IPS-18c (cell line): ENCODE measurements around the gene GANAB.
"Not testable (repeated sequence)": the region's sequence is repeated elsewhere in the genome, so short reads cannot be mapped to it uniquely, and the experiment has no call there.

ENCODE experiments used
- H3K4me3 ChIP-seq: 2 replicates; pipeline ENCODE4 v1.7.0; 2013; ENCODE audit warnings: low read depth, mild to moderate bottlenecking, low read length, moderate library complexity; ENCODE audit not compliant: insufficient read depth
- H3K9me3 ChIP-seq: one replicate; pipeline ENCODE4 v1.6.1; 2013; ENCODE audit warnings: mild to moderate bottlenecking, low read length, moderate library complexity; ENCODE audit not compliant: control insufficient read depth, insufficient read depth

The GANAB gene

DNA sequence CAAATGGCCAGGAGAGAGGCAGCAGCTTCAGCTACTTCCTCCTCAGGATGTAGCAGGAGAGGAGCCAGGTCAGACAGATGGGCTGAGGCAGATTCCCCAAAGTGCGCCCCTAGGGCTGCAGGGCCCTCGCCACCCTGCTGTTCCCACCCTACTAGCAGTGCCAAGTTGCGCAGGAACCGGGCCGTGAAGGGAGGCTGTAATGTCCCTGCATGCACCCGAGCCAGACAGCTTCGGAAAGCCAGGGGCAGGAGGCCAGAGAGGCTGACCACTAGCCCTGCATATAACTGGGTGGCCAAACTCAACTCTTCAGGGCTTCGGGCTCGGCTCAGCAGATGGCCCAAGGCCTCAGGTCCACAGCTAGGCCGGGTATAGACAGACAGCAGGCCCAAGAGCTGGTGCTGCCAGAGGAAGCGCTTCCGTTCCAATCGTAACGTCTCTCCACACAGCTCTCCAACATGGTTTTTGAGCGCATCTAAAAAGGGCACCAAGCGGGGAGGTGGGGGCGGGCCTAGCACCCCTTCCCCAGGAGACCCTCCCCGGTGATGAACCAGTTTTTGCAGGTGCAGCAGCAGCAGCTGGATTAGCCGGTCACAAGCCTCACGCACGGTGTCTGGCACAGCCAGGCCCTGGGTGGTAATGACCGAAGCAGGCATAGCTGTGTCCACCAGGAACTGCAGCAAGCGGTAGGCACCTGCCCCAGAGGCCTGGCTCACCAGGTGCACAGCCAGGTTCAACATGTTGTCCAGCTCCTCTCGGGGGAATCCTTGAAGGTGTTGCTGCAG lies 2.0 kb upstream of the GANAB start:
- Histone ChIP-seq H3K9me3 (no peaks in the 10 kb centered on the region), H3K4me3 (no peak overlapping the region)

DNA sequence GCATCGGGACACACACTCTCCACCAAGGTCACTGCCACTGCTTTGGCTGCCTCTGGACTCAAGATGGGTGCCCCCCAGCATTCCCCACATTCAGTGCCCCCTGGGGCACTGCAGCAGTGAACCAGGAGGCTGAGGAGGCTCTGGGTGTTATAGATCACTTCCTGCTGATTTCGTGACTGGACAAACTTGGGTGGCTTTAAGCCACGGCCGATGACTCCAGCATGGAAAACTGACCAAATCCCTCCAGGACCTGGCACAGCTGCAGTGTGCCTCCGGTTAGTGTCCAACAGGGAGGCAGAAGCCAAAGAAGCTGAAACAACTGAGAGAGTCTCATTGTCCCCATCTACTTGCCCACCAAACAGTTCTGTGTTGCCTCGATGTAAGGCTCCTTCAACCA lies 1.2 kb upstream of the GANAB start:
- Histone ChIP-seq H3K9me3 (no peaks in the 10 kb centered on the region), H3K4me3 (no peak overlapping the region)

DNA sequence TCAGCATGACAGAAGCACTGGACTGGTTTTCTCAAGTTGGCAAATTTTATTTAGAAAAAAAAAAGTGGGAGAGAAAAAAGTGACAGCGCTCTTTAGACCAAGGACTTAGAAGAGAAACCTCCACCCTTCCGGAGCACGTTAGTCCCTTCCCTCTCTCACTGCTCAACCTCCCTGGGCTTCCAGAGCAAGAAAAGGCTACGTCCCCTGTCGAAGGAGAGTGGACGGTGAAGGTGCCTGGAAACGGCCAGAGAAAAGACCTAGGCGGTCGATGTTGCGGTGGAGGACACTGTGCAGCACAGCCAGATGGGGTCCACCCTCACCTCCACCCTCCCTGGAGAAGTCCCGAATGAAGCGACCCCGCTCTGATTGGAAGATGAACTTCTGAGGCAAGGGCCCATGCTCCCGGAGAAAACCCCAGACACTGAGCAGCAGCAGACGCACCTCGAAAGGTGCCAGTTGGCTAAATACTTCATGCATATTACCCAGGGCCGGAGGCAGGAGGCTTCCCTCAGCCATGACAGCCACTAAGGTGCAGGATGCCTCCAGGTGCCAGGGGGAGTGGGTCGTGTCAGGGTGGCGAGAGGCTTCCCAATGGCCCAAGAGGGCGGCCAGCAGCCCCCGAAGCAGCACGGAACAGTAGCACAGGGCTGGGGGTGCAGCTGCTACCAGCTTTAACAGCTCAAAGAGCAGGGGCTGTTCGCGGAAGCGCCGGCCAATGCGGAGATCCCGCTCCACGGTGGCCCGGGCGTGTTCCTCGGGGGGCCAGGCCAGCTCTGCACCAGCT lies 604 bp upstream of the GANAB start:
- no peaks in the 10 kb centered on the region for H3K9me3 ChIP-seq
- no peak overlapping the region for H3K4me3 ChIP-seq

DNA sequence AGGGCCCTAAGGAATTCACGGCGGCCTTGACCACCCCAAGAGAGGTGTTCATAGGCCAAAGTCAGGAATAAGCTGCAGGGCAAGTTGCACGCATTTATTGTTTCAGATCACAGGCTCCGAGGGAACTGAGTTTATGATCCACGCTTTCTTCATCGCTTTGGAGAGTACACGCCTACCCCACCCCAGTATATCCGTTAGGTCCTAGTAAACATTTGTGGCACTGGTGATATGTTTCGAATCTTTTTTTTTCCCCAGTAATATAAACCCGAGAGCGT lies 805 bp downstream of the GANAB start:
- Histone ChIP-seq H3K9me3 (no peaks in the 10 kb centered on the region), H3K4me3 (peak overlapping the region; percentile 93)

DNA sequence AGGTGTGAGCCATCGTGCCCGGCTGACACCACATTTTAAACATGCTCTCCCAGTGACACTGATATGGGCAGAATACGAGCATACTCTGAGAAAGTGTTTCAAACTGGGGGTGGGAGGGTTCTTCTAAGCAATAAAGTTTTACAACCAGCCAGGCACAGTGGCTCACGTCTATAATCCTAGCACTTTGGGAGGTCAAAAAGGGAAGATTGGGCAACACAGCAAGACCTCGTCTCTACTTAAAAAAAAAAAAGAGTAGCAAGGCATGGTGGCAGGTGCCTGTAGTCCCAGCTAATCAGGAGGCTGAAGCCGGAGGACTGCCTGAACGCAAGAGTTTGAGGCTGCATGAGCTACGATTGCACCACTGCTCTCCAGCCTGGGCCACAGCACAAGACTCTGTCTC lies 2.2 kb downstream of the GANAB start:
- H3K4me3 ChIP-seq: no peak overlapping the region
- H3K9me3 ChIP-seq: no peaks in the 10 kb centered on the region

DNA sequence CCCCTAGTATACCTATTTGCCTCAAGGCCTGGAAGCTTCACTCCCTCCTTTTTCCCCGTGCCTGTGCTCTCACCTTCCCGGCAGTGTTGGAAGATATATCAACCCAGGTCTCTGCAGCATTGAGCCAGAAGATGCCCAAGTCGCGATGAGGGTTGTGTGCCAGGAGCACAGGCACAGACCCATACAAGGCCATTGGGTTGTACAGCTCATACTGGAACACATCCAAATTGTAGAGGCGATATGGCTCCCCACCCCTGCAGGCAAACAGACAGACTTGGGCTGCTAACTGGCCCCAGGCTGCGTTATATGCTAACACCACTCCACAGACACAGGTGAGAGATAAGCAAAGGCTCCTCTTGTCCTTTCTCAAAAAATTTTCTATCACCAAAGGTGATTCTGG lies 13.9 kb downstream of the GANAB start:
- Histone ChIP-seq H3K9me3 (no peaks in the 10 kb centered on the region), H3K4me3 (no peak overlapping the region)

DNA sequence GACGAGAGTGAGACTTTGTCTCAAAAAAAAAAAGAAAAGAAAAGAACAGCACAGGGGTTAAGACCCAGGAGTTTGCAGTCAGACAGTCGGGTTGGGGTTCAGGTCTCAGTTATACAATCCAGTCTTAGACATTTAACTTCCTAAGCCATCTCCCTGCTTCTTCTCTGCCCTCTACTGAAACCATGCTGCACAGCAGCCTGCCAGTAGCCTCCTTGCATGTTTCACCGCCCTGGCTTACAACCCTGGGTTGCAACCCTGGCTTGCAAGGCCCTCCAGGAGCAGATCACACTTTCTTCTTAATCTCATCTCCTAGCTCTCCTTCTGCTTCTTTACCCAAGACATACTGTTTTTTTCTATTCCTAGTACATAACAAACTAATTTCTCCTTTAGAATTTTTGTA lies 18.7 kb downstream of the GANAB start:
- no peaks in the 10 kb centered on the region for H3K9me3 ChIP-seq
- H3K4me3 ChIP-seq: no peak overlapping the region

DNA sequence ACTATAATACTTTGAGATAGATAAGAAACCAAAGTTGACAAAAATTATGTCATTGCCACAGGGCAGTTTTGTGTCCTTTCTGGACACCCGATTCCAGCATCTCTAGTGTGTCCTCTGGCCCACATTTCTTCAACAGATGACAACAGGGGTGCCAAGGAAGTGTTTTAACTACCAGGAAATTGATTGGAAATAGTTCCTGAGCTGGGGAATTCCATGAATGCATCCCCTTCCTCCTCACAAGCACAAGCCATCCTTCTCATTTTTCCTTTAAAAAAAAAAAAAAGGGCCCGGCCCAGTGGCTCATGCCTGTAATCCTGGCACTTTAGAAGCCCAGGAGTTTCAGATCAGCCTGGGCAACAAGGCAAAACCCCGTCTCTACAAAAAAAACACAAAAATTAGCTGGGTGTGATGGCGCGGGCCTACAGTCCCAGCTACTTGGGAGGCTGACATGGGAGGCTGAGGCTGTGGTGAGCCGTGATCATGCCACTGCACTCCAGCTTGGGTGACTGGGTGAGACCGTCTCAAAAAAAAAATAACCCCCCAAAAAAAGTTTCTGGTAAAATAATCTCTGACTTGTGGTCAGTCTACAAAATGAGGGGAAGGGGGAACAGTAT lies 23.8 kb downstream of the GANAB start:
- Histone ChIP-seq H3K4me3 (peak overlapping the region; percentile 20; the same call in 1 of the 2 replicates), H3K9me3 (no peaks in the 10 kb centered on the region)

DNA sequence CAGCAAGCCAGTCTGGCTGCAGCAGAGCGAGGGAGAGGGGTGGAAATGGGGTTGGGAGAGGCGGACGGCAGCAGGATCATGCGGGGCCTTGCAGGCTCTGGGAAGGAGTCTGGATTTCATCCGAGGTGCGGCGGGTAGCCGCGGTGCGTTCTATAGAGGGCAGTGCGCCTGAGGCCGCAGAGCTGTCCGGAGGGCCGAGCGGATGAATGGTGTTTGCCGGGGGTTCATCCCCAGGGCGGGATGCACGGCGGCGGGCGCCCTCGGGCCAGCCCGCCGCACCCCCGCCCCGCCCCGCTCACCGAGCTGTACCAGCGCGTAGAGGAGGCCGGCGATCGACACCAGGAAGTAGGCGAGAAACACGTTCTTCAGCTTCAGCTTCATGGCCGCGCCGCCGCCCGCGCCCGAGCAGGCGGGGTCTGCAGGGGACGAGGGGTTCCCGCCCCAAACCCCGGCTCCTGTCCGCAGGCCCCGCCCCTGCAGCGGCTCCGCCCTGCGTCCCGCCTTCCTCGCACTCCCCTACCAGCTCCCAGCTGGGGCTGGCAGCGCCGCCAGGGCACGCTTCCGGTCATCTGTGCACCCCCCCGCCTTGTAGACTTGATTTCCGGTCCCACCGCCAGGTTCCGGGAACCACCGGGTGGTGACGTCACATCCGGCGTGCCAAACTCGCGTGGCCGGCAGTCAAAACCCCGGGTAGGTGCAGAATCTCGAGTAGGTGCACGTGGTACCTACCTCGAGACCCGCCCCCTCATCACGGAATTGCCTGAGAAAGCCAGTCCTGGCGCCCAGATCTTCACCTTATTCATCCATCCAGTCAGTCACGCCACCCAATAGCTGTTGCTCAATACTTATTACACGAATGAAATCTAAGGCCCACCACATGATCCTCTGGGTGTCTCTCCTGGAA lies 24.6 kb downstream of the GANAB start, which contains the start of gene B3GAT3:
Gene B3GAT3 (minus strand): TSS at position 420 of the 904 bp plus-strand sequence. CDS start 39 bp downstream, at position 381.
- Histone ChIP-seq H3K4me3 (peak within 1 kb of the TSS; percentile 93), H3K9me3 (no peaks in the 10 kb centered on the region)

DNA sequence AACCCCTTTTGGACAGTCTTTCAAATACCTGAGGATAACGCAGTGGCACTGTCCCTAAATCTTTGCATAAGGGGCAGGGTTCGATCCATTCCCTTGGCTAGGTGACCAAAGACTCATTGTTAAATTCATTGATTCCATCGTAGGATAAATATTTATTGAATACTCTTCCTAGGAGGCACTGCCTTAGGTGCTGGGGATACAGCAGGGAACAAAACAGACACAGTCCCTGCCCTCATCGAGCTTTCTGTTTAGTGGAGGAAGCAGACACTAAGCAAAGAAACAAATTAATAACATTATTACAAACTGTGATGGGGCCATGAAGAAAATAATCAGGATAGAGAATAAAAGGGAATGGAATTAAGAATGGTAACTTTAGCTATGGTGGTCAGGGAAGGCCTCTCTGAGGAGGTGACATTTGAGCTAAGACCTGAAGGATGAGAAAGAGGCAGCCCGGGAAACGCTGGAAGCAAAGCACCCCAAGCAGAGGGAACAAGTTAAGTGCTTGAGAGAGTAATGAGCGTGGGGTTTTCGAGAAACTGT lies 25.3 kb downstream of the GANAB start:
- peak overlapping the region; percentile 93 for H3K4me3 ChIP-seq
- no peaks in the 10 kb centered on the region for H3K9me3 ChIP-seq

DNA sequence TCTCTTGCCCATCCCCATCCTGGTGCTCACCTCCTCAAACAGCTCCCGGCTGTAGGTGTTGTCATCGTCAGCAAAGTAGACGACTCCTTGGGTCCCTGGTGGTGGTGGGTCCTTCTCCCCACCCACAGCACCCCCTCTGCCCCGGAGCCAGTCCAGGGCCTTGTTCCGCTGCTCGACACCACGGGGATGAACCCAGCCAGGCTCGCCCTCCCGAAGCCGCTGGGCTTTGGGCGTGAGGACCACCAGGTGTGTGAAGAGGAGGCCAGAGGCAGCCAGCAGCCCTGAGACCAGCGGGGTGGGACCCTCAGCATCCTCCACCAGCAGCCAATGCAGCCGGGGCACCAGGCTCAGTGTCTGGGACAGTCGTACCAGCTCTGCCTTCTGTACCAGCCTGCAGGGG lies 29.5 kb downstream of the GANAB start:
- H3K9me3 ChIP-seq, H3K4me3 ChIP-seq: not testable (repeated sequence)

DNA sequence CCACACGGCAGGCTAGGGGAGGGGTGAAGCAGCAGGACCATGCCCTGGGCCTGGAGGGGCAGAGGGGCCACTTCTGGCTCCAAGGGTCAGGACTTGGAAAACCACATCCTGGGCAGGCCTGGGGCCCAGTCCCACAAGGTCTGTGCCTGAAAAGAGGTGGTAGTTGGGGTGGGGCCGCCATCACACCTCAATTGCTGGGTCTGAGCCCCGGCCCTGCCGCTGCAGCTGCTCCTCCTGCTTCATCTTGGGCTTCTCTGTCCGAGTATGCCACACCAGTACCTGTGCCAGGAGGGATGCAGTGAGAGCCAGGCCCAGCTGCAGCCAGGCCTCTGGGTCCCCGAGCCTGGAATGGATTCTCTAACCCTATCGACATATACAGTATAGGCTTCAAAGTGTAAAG lies 30.9 kb downstream of the GANAB start:
- Histone ChIP-seq H3K4me3 (no peak overlapping the region), H3K9me3 (no peaks in the 10 kb centered on the region)

DNA sequence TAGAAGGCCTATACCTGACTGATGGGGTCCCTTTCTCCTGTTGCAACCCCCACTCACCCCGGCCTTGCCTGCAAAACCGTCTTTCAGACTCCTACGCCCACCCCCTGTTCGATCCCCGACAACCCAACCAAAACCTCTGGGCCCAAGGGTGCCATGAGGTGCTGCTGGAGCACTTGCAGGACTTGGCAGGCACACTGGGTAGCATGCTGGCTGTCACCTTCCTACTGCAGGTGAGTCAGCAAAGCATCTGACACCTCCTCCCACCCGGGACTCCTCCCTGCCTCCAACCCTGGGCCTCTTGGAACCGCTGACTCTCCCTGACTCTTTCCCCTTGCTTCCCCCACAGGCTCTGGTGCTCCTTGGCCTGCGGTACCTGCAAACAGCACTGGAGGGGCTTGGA lies 32.1 kb downstream of the GANAB start:
- no peaks in the 10 kb centered on the region for H3K9me3 ChIP-seq

DNA sequence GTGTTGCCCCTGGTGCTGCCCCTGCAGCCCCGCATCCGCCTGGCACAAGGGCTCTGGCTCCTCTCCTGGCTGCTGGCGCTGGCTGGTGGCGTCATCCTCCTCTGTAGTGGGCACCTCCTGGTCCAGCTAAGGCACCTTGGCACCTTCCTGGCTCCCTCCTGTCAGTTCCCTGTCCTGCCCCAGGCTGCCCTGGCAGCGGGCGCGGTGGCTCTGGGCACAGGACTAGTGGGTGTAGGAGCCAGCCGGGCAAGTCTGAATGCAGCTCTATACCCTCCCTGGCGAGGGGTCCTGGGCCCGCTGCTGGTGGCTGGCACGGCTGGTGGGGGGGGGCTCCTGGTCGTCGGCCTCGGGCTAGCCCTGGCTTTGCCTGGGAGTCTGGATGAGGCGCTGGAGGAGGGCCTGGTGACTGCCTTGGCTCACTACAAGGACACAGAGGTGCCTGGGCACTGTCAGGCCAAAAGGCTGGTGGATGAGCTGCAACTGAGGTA lies 33.1 kb downstream of the GANAB start:
- H3K9me3 ChIP-seq: no peaks in the 10 kb centered on the region
- H3K4me3 ChIP-seq: peak overlapping the region; percentile 38

More for the DNA sequence above, 32.1 kb downstream of the GANAB start:
- H3K4me3 ChIP-seq: no peak overlapping the region

DNA sequence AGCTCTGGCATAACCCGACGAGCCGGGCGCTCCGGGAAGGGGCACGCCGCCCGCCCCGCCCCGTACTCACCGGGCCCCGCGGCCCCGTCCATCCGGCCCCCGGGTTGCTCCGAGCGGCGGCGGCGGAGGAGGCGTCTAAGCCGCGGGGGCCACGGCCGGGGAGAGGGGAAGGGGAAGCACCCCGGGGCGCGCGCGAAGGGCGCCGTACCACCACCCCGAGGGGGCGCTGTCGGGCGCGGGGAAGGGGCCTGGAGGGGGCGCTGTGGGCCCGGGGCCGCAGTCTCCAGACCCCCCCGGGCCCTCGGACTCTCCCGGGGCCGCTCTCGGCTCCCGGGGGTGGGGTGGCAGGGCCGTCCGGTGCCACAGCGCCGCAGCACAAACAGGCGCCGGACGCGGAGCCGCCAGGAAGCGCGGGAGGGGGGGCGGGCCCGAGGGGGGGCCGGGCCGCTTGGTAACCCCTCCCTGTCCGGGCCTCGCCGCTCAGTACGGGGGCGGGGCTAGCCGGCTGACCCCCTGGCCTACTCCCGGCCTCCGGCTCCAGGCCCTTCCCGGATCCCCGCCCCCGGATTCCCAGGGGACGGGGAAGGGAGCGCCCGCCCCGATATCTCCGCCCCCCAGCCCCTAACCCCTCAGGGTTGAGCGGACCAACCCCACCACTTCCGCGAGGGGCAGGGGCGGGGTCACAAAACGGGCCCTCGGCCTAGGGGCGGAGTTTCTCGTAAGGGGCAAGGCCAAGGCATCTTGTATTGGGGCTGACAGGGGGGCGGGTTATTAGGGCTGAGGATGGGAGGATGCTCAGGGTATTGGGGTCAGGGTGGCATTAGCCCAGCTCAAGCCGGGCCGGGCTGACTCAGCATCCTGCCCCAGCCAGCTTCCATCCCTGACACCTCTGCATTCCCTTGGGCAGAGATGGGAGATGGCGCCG lies 33.8 kb downstream of the GANAB start, which contains the start of the genes EML3 and ROM1:
Gene EML3 (minus strand): TSS at position 410 of the 925 bp plus-strand sequence. CDS start 318 bp downstream, at position 92.
Gene ROM1 (plus strand): TSS at position 892 of the 925 bp plus-strand sequence. CDS start 25 bp downstream, at position 917.
- Histone ChIP-seq H3K9me3 (no peaks in the 10 kb centered on the region), H3K4me3 (peak within 1 kb of the TSS; percentile 71)
